ENCODE measurements around the gene STARD5. TPM values are rescaled to one million over a fixed set of nuclear protein-coding genes. Genes with fewer than 3 reads are reported as not detected.

The STARD5 gene
- total RNA-seq, 1 donor from 2014 or later = 8.5 TPM

- Histone ChIP-seq H3K4me3 (no peak overlapping the region), H3K36me3 (no peaks in the 10 kb centered on the region), H3K79me2 (ENCODE audit: low read depth) (no peaks in the 10 kb centered on the region), H2AFZ (replicated peaks) (no peak overlapping the region), H3K27ac (no peak overlapping the region), H4K20me1 (ENCODE audit: low read depth) (no peaks in the 10 kb centered on the region), H3K4me1 (peaks cover 23% of the 10 kb centered on the region), H3K27me3 (no peaks in the 10 kb centered on the region), H3K9me3 (ENCODE audit: low read depth) (no peaks in the 10 kb centered on the region), H3K9ac (no peak overlapping the region), H3K4me2 (no peak overlapping the region), H3F3A (ENCODE audit: low read depth) (peaks cover 8% of the 10 kb centered on the region)
- no peaks in the 10 kb centered on the region for H3K9me3 Mint-ChIP-seq
- DNase-seq (ENCODE audit: low spot score) = no peak
- no peak for TF ChIP-seq EZH2 (IDR thresholded peaks at IDR 0.05)
- no peak for TF ChIP-seq EZH2phosphoT487 (IDR thresholded peaks at IDR 0.05)
- TF ChIP-seq CTCF (IDR thresholded peaks at IDR 0.05) = no peak
- H3K27me3 Mint-ChIP-seq (ENCODE audit: insufficient read depth, low read depth) = peaks cover 11% of the 10 kb centered on the region
- no peak overlapping the region for H3K4me3 Mint-ChIP-seq
- no peaks in the 10 kb centered on the region for H3K36me3 Mint-ChIP-seq
- H3K27ac Mint-ChIP-seq = no peak overlapping the region
- peaks cover 18% of the 10 kb centered on the region for H3K4me1 Mint-ChIP-seq
Measured at GRCh38 chr15:81301815-81302399, 22.0 kb downstream of the STARD5 start.

GRCh38 chr15:81301385-81301784, 22.6 kb downstream of the STARD5 start:
- no peaks in the 10 kb centered on the region for H3K9me3 ChIP-seq (ENCODE audit: low read depth)
- Mint-ChIP-seq H3K4me1 (peaks cover 18% of the 10 kb centered on the region), H3K27me3 (ENCODE audit: insufficient read depth, low read depth) (peaks cover 8% of the 10 kb centered on the region), H3K4me3 (no peak overlapping the region), H3K36me3 (no peaks in the 10 kb centered on the region), H3K9me3 (no peaks in the 10 kb centered on the region), H3K27ac (no peak overlapping the region)
- no peak overlapping the region for H3K27ac ChIP-seq
- H3K9ac ChIP-seq = no peak overlapping the region
- no peak overlapping the region for H3K4me3 ChIP-seq
- peaks cover 8% of the 10 kb centered on the region for H3F3A ChIP-seq (ENCODE audit: low read depth)
- H4K20me1 ChIP-seq (ENCODE audit: low read depth) = no peaks in the 10 kb centered on the region
- peaks cover 23% of the 10 kb centered on the region for H3K4me1 ChIP-seq
- no peak overlapping the region for H3K4me2 ChIP-seq
- TF ChIP-seq EZH2 (IDR thresholded peaks at IDR 0.05) = no peak
- TF ChIP-seq EZH2phosphoT487 (IDR thresholded peaks at IDR 0.05) = no peak
- TF ChIP-seq CTCF (IDR thresholded peaks at IDR 0.05) = no peak
- no peak overlapping the region for H2AFZ ChIP-seq (replicated peaks)
- H3K79me2 ChIP-seq (ENCODE audit: low read depth) = no peaks in the 10 kb centered on the region
- DNase-seq (ENCODE audit: low spot score) = no peak
- H3K36me3 ChIP-seq = no peaks in the 10 kb centered on the region
- no peaks in the 10 kb centered on the region for H3K27me3 ChIP-seq

- Histone ChIP-seq H3K36me3 (no peaks in the 10 kb centered on the region), H3K27me3 (no peaks in the 10 kb centered on the region), H3F3A (ENCODE audit: low read depth) (peaks cover 8% of the 10 kb centered on the region), H3K9ac (no peak overlapping the region), H3K27ac (no peak overlapping the region), H4K20me1 (ENCODE audit: low read depth) (no peaks in the 10 kb centered on the region), H3K4me1 (peaks cover 22% of the 10 kb centered on the region), H2AFZ (replicated peaks) (no peak overlapping the region), H3K4me3 (no peak overlapping the region), H3K9me3 (ENCODE audit: low read depth) (no peaks in the 10 kb centered on the region), H3K4me2 (no peak overlapping the region), H3K79me2 (ENCODE audit: low read depth) (no peaks in the 10 kb centered on the region)
- no peak for DNase-seq (ENCODE audit: low spot score)
- Mint-ChIP-seq H3K27ac (no peak overlapping the region), H3K9me3 (no peaks in the 10 kb centered on the region), H3K36me3 (no peaks in the 10 kb centered on the region), H3K4me1 (peaks cover 20% of the 10 kb centered on the region), H3K4me3 (no peak overlapping the region), H3K27me3 (ENCODE audit: insufficient read depth, low read depth) (peaks cover 8% of the 10 kb centered on the region)
- TF ChIP-seq EZH2phosphoT487 (IDR thresholded peaks at IDR 0.05) (no peak), CTCF (IDR thresholded peaks at IDR 0.05) (no peak), EZH2 (IDR thresholded peaks at IDR 0.05) (no peak)
Measured at GRCh38 chr15:81299630-81300273, 24.2 kb downstream of the STARD5 start.
